HG03460 (cell line): ENCODE results near the gene CPLX3.

Experiments used
- ATAC-seq: cut with Tn5 transposase; IDR thresholded peaks from one replicate; pipeline ENCODE4 v1.9.1; 2021; ENCODE audit not compliant: unreplicated experiment

Gene CPLX3

DNA sequence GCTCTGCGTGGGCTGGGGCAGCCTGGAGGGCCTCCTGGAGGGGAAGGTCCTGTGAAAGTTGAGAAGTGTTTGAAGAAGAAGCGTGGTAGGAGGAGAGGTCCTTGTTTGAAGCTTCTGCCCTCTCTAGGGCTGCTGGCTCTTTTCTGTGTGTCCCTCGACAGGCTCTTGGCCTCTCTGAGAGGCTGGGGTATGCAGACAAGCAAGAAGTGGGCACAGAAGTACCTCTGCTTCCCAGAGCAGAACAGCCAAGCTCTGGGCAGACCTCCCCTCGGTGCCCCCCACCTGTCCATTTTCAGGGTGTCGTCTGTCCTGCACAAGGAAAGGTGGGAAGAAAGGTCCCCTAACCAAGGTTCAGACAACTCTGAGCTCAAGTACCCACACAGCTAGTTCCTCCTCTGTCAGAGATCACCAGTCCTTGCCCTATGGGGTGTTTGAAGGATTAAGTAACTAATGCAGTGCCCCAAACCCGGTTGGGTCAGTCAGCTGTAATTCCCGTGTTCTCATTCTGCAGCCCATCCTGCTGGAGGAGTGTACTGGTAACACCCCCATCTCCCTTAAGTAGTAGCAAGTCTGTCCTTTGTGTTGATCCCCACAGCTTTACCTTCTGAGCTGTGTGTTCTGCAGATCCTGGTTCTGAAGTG lies 38.3 kb upstream of the CPLX3 start:
- ATAC-seq, result no peak

DNA sequence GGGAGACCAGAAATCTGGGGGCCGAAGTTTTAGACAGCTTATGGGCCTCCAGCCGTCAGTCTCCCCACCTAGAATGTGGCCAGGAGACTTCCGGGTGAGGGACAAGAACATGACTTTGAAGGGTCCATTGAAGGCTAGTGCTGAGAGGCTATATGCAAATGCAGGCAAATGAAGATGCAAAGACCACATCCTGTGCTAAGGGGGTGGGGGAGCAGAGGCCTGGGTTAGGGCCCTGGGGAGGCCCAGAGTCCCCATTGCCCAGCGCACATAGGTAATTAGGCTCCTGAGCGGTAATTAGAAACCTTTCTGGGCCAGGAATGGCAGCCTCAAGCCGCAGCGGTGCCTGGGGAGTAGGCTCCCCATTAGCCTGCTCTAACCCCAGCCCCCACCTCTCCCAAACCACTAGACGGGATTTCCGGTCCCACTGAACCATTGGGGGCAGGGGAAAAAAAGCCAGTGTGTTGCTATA lies 37.7 kb upstream of the CPLX3 start:
- ATAC-seq, result peak; percentile 27

GRCh38 chr15:74789171-74789631 lies 37.2 kb upstream of the CPLX3 start:
- ATAC-seq, result no peak

- ATAC-seq, result no peak
These were observed 36.7 kb upstream of the CPLX3 start for GRCh38 chr15:74789741-74790079.

DNA sequence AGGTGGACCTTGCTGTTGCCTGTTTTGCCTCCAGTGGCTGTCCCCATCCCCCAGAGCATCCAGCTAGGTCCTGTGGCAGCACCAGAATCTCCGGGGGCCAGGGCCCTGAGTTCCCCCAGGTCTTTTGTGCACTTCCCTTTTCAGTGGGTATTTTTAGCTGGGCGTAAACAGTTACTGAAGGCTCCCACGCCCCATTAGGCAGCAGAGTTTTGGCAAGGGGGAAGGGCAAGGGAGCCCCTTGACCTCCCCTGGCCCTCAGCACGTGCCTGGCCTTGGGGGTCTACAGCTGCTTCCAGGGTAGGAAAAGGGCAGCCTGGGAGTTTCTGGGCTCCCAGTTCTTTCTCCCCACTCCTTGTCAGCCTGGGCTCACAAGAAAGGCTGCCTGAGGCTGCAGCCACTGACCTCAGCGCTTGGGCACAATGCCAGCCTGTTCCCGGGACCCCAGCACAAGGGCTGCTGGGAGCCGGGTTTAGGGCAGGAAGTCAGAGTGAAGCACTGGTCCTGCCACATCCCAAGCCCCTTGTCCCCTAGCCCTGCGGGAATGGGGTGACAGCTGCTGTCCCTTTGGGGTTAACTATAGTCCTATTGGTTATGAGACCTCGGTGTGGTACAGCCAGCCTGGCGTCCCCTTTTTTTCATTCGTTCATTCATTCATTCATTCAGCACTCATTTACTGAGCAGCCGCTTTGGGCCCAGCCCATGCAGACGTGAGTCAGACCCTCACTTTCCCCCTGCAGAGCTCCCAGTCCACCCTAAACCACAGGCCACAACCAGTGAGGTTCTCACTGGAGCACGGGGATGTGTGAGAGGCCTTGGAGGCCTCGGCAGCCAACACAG lies 36.1 kb upstream of the CPLX3 start:
- no peak for ATAC-seq

GRCh38 chr15:74791007-74791406 lies 35.4 kb upstream of the CPLX3 start:
- ATAC-seq, result no peak

DNA sequence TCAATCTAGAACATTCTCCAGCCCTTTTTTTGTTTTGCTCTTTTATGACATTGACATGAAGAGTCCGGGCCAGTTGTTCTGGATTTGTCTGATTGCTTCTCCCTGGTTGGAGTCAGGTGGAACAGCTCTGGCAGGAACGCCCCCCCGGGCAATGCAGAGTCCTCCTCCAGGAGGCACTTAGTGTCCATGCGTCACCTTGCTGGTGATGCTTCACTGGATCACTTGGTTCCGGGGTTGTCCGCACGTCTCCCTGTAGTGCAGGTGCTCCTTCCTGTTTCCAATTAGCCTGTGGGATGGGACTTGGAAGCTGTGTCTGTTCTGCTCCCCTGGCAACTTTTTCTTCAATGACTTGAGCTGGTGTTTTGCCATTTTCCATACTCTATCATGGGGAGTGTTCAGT lies 34.8 kb upstream of the CPLX3 start:
- ATAC-seq, result no peak

DNA sequence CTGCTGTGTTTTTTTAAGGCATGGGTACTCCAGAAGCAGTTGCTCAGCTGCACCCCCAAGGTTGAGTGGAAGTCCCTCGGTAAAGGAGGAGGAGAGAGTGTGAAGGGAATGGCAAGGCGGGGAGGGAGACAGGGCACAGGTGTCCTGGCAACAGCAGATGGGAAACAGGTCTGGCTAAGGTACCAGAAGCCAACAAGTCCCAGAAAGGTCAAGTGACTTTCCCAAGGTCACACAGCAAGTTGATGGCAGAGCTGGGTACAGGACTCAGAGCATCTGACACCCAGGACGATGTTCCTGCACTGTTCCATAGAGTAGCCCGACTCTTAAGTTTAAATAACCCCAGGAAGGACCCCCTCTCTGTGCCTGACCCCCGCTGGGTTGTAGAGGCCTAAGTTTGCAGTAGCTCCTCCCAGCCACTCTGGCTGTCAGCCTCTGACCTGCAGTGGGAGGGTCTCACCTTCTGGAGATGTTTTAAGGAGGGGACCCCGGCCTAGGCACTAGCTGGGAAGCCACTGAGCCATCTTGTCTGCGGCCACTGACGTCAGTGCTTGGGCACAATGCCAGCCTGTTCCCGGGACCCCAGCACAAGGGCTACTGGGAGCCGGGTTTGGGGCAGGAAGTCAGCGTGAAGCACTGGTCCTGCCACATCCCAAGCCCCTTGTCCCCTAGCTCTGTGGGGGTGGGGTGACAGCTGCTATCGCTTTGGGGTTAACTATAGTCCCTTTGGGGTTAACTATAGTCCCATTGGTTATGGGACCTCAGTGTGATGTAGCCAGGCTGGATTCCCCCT lies 34.0 kb upstream of the CPLX3 start:
- ATAC-seq, result no peak

- ATAC-seq, result no peak
These were observed 33.0 kb upstream of the CPLX3 start for GRCh38 chr15:74793135-74794028.

DNA sequence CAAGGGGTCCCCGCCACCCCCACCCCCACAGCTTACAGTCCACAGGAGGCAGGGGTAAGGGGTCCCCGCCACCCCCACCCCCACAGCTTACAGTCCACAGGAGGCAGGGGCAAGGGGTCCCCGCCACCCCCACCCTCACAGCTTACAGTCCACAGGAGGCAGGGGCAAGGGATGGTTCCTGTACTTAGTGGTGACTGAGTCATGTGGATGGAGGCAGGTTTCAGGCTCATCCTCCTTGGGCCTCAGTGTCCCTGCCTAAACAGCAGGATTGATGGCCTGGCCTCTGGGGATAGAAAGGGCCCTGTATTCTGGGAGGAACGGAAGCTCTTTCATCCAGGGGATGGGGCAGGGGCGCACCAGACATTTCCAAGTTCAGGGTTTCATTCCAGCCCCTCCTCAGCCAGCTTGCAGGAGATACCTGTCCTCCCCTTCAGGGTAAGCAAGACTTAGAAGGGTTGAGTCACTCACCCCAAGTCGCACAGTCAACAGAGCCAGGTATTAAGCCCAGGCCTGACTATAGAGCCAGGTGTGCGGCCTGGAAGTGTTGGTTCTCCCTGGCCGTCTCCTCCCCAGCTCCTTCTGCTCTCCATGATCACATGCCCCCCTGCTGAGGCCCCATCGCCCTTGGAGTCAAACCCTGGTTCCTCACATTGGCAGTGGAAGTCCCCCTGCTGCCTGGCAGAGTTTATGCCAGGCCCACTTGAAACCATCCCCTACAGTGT lies 32.0 kb upstream of the CPLX3 start:
- ATAC-seq, result no peak

DNA sequence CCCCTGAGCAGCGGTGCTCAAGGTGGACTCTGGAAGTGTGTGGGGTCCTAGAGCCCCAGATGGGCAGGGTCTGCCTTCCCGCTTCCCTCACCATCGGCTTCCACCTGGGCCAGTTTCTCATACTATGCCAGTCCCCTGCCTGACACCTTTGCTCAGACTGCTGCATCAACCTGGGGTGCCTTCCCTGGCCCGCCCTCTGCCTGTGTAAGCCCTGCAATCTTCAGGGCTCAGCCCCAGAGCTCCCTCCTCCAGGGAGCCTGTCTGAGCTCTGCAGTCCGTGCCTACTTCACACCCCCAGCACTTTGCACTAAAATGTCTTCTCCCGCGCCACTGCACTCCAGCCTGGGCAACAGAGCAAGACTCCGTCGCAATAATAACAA lies 31.5 kb upstream of the CPLX3 start:
- ATAC-seq, result no peak

DNA sequence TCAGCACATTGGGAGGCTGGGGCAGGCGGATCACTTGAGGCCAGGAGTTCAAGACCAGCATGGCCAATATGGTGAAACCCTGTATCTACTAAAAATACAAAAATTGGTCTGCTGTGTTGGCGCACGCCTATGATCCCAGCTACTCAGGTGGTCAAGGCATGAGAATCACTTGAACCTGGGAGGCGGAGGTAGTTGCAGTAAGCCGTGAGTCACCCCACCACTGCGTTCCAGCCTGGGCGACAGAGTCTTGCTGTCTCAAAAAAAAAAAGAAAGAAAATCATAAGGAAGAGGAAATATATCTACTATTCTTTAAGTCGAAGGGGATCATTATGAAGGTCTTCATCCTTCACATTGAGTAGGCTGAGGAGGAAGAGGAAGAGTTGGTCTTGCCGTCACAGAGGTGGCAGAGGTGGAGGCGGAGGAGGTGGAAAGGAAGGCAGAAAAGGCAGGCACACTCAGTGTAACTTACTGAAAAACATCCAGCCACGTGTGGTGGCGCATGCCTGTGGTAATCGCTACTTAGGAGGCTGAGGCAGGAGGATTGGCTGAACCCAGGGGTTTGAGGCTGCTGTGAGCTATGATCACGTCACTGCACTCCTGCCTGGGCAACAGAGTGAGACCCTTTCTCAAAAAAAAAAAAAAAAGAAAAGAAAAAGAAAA lies 30.3 kb upstream of the CPLX3 start:
- ATAC-seq, result no peak

DNA sequence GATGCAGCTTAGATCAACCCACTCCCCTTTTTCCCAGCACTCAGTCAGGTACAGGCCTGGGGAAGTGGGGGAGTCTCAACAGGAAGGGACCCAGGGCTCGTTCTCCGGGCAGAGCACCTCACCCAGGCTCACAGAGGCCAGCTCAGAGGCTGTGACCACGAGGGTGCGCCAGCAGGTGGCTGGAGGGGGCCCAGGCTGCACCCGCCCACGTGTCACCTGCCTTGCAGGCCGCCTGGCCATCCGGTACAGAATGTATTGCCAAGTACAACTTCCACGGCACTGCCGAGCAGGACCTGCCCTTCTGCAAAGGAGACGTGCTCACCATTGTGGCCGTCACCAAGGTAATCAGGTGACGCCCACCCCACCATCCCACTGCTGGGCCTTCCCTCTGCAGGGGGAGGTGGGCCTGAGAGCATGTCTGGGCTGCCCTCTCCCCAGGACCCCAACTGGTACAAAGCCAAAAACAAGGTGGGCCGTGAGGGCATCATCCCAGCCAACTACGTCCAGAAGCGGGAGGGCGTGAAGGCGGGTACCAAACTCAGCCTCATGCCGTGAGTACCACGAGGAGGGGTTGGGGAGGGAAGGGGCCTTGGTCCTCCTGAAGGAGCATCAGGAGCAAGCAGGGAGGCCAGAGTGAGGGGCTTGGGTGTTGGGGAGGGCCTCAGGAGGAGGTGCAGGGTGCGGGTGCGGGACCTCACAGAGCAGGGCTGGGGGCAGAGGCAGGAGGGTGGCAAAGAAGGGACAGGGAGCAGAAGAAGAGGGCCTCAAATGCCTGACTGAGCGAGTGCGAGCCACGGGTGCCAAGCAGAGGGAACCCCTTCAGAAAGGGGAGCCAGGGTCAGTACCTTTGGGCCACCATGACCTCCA lies 27.8 kb upstream of the CPLX3 start:
- no peak for ATAC-seq

GRCh38 chr15:74799255-74799855 lies 27.1 kb upstream of the CPLX3 start:
- ATAC-seq, result no peak

DNA sequence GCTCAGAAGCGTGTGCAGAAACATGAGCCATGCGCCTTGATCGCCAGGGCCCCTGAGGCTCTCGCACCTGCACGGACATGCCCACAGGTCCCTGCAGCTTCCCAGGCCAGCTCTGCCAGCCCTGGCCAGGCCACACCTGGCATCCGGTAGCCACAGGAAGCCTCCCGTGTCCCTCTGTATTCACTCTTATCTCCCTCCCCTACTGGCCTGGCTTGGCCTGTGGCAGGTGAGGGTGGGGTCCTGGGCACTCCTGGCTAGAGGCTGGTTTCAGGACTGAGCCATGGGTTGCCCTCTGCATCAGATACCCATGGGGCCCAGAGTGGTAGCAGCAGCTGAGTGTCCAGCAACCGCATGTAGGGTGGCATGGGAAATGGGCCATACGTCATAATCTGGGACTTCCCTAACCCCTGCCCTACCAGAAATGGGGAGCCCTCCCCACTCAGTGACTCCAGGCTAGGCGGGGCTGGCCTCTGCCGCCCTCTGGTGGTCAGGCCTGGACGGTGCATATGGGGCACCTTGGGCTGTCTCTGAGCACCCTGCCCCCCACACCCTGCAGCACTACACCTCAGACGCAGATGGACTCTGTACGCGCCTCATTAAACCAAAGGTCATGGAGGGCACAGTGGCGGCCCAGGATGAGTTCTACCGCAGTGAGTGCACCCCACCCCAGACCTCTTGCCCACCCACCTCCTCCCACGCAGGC lies 26.4 kb upstream of the CPLX3 start:
- ATAC-seq, result peak; percentile 64

DNA sequence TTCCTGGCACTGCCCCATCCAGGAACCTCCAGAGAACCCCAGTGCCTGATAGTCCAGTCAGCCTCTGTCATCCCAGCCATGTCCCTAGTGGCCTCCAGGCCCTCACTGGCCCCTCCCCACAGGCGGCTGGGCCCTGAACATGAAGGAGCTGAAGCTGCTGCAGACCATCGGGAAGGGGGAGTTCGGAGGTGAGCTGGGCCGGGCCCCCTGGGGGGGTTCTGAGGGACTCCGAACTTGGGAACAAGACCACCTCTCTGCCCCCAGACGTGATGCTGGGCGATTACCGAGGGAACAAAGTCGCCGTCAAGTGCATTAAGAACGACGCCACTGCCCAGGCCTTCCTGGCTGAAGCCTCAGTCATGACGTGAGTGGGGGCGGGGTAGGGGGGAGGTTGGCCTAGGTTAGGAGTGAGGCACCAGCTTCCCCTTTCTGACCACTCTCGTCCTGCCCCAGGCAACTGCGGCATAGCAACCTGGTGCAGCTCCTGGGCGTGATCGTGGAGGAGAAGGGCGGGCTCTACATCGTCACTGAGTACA lies 25.8 kb upstream of the CPLX3 start:
- no peak for ATAC-seq

DNA sequence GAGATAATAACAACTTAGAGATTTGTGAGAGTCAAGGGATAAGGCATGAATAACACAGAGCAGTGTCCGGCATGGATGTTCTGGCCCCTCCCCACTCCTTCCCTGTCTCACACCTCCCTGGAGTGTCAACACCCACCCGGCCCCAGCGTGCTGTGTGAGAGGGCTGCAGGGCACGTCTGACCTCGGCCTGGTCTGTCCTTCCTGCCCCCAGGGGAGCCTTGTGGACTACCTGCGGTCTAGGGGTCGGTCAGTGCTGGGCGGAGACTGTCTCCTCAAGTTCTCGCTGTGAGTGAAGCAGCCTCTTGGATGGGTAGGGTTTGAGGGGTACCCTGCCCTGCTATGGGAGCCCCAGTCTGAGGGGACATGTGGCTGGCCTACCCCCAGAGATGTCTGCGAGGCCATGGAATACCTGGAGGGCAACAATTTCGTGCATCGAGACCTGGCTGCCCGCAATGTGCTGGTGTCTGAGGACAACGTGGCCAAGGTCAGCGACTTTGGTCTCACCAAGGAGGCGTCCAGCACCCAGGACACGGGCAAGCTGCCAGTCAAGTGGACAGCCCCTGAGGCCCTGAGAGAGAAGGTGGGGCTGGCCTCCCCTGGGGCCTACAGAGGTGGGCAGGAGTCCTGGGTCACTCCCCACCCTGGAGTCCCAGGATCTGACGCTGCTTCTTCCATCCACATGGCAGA lies 25.0 kb upstream of the CPLX3 start:
- no peak for ATAC-seq
